CD4-positive, alpha-beta T cell treated with Interleukin-15 for 4 hours (primary cell): ENCODE measurements around the gene SLC35B2.
A peak's percentile ranks its signal among the peaks of the same experiment; 100 is the strongest.

Experiments used
- DNase-seq: peaks from one replicate; pipeline ENCODE4 v3.0.0-alpha.2; 2020; ENCODE audit warnings: low spot score

The SLC35B2 gene

DNA sequence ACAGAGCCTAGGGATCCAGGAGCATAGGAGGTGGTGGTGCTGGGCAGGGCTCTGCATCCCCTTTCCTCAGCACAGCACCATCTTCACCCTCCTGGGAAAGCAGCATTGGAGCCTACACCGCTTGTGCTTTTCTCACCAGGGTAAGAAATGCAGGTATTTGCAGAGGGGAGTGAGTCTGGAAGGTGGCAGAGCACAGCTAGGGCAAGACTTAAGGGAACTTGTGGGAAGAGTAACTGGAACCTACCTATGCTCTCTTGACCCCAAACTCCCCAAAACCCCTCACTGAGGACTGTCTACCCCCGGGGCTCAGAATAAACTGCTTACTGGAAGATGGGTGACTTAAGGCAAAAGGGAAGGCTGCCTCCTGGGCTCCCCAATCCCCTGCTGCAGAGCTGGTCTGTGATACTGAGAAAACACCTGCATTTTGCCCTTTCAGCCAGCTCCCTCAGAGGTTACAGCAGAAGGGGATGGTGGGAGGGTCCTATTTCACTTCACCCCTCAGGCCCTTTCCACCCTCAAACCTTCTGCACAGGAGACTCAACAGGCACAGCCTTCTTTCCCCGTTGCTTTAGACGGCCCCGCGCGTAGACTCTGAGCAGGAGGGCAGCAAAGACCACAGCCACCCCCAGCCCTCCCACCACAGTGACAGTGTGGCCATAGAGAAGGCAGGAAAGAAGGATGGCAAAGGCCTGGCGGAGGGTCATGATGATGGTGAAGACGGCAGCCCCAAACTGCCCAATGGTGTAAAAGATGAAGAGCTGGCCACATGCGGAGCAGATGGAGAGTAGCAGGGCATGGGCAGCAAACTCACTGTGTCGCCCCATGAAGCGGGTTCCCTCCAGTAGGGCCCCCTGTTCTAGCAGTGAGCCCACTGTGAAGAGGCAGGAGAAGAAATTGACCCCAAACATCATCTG is 2.9 kb downstream of the SLC35B2 start:
- DNase-seq: no peak

DNA sequence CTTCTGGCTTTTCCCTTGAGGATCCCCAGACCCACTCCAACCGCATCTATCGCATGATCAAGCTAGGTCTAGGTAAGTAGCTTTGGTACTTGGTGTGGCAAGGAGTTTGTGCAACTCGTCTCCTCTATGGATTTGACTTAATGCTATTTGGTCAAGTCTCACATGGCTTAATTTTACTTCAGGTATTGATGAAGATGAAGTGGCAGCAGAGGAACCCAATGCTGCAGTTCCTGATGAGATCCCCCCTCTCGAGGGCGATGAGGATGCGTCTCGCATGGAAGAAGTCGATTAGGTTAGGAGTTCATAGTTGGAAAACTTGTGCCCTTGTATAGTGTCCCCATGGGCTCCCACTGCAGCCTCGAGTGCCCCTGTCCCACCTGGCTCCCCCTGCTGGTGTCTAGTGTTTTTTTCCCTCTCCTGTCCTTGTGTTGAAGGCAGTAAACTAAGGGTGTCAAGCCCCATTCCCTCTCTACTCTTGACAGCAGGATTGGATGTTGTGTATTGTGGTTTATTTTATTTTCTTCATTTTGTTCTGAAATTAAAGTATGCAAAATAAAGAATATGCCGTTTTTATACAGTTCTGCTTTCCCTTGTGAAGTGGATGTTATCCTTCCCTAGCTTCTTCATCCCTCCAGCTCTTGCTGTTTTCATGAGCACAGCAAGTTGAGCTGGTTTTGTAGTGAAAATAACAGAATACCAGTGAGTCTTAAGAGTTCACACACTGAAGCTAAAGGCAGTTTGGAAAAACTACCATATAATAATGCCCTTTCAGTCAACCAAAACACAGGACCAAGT is 3.8 kb downstream of the SLC35B2 start:
- DNase-seq: peak; percentile 60

DNA sequence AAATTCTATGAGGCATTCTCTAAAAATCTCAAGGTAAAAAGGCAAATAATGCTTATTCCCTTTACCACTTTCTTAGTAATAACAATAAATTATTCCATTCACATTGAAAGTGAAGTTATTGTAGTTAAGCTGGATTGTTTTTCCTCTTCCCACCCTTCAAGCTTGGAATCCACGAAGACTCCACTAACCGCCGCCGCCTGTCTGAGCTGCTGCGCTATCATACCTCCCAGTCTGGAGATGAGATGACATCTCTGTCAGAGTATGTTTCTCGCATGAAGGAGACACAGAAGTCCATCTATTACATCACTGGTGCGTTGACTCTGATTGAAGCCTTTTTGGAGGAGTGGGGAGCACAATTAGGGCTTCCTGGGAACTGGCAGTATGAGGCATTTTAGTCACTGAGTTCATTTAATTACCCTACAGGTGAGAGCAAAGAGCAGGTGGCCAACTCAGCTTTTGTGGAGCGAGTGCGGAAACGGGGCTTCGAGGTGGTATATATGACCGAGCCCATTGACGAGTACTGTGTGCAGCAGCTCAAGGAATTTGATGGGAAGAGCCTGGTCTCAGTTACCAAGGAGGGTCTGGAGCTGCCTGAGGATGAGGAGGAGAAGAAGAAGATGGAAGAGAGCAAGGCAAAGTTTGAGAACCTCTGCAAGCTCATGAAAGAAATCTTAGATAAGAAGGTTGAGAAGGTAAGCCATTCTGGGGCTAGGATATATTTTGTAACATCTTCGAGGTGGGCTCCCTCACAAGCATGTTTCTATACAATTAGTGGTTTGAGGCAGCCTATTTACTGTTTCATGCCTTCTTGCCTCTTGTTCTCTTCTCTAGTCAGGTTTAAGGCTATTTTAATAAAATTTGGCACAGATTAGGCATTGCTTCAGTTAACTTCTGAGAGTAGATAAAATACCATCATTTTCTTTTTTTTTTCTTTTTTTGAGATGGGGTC is 5.5 kb downstream of the SLC35B2 start:
- DNase-seq: no peak

DNA sequence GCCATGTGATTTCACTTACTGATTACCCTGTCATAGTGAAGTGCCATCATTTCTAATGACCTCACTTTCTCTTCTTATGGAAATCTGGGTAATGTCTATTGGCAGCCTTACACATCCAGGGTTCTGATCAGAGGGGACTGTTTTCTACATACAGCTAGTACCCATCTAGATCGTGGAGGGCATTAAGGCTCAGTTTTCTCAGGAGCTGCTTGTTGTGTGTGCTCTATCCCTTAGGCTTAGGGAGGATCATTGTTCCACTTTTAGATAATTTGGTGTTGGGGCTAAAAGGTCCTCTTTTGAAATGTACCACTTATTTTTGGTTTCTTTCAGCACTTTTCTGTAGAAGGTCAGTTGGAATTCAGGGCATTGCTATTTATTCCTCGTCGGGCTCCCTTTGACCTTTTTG is 6.6 kb downstream of the SLC35B2 start:
- DNase-seq: no peak

DNA sequence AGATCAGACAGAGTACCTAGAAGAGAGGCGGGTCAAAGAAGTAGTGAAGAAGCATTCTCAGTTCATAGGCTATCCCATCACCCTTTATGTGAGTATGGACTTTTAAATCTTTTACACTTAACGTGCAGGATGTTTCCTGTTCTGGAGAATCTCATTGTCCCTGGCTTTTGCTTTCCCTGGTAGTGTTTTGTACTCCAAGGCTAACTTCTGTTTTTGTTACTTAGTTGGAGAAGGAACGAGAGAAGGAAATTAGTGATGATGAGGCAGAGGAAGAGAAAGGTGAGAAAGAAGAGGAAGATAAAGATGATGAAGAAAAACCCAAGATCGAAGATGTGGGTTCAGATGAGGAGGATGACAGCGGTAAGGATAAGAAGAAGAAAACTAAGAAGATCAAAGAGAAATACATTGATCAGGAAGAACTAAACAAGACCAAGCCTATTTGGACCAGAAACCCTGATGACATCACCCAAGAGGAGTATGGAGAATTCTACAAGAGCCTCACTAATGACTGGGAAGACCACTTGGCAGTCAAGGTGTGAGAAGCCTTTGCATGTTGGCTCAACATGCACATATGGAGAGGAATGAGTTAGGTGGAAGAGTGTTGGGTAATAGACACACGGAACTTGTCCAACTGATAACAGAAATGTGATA is 7.1 kb downstream of the SLC35B2 start:
- DNase-seq: no peak

DNA sequence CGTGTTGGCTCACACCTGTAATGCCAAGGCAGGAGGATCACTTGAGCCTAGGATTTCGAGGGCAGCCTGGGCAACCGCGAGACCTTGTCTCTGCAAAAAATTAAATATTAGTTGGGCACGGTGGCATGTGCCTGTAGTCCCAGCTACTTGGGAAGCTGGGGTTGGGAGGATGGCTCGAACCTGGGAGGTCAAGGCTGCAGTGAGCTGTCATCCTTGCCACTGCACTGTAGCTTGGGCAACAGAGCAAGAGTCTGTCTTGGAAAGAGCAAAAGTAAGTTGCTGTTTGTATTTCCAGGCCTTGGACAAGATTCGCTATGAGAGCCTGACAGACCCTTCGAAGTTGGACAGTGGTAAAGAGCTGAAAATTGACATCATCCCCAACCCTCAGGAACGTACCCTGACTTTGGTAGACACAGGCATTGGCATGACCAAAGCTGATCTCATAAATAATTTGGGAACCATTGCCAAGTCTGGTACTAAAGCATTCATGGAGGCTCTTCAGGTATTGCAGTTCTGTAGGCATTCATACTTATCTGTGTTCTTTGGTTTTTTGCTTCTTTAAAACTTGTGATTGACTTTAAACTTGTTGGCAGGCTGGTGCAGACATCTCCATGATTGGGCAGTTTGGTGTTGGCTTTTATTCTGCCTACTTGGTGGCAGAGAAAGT is 8.1 kb downstream of the SLC35B2 start:
- no peak for DNase-seq

DNA sequence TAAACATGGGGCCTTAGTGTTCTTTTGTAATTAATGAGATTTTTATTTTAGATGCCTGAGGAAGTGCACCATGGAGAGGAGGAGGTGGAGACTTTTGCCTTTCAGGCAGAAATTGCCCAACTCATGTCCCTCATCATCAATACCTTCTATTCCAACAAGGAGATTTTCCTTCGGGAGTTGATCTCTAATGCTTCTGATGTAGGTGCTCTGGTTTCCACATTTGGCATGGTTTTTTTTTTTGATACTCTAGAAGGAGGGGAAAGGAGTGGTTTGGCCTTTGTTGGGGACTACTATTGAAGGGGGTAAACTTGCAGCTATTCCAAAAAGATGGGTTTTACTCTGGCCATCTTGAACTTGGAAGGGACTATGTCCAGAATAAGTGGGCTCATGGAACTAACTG is 8.7 kb downstream of the SLC35B2 start:
- no peak for DNase-seq

DNA sequence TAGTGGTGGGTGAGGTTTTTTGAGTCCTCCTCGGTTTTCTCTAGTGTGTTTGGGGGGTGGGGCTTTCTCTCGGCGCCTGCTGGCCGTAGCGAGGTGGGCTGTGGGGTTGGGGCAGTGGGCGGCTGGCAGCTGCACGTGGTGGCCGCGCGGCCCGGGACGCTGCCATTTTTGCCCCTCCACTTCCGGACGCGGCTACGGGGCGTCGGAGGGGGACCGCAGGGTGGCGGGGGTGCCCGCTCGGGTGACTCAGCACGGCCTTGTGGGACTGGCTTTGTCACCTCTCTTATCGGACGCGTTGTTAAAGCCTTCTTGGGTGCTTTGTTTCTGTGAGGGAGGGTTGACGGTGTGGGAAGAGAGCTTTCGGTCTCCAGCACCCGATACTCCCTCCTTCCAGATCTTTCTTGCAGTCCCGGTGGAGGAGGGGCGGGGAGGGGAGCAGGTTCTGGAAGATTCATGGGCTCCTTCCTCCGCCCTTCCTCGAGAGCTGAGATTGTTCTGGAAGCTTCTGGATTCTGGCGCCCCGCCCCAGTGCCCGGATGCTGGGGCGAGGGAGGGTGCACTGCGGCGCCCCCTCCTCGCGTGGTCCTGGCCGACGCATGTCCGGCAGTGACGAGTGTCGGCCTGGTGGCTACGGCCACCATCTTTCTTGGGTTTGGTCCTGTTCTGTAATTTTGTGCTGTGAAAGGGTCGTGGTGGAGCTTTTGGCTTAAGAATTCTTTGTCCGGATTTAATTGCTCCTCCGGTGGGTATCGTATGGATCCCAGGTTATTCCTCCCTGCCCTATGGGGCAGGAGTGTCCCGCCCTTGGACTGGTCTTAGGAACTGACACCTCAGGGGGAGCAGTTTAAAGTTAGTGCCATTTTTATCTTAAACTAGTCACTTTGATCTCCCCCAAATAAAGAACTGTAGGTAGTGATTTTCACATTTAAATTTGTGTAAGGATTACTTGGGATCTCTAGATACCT is 9.7 kb downstream of the SLC35B2 start:
- DNase-seq: peak; percentile 92

DNA sequence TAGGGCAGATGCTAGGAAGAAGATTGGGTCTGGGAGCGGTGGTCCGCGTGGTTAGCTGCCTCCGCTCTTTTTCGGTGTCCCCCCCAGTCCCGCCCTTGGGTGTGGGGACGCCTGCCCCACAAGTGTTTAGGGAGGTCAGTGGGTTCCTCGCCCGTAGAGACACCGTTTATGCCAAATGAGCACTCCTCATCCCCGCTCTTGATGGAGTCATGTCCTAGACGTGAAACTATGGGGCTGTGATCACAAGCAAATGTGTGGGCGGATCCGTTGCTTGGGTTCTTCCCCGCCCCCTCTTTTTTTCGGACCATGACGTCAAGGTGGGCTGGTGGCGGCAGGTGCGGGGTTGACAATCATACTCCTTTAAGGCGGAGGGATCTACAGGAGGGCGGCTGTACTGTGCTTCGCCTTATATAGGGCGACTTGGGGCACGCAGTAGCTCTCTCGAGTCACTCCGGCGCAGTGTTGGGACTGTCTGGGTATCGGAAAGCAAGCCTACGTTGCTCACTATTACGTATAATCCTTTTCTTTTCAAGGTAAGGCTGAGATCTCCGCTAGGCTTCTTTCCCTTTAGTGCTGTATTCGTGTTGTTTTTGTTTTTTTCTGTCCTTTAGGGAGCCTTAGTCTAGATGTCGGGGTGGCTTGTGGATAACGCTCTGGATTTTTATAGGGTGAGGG is 10.5 kb downstream of the SLC35B2 start, which contains the start of gene HSP90AB1:
Gene HSP90AB1 (plus strand): TSS at position 439 of the 675 bp plus-strand sequence. CDS start 1,529 bp downstream, outside the sequence.
- DNase-seq: peak; percentile 98

DNA sequence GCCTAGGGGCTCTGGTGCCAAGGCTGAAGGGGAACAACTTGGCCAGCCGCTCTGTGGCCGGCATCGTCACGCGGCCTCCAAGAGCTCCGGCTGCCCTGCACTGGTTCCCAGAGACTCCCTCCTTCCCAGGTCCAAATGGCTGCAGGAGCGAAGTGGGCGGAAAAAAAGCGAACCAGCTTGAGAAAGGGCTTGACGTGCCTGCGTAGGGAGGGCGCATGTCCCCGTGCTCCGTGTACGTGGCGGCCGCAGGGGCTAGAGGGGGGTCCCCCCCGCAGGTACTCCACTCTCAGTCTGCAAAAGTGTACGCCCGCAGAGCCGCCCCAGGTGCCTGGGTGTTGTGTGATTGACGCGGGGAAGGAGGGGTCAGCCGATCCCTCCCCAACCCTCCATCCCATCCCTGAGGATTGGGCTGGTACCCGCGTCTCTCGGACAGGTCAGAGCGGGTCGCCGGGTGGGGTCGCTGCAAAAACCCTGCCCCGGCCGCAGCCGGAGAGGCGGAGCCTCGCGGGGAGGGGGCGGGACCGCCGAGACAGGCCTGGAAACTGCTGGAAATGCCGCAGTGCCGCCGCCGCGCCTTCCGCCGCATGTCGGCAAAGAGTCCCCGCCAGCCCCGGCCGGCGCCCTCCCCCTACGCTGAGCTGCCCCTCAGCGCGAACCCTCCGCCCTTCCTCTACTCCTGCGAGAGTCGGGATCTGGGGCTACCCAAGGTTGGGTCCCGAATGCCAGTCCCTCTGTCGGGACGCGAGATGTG is 11.2 kb downstream of the SLC35B2 start:
- DNase-seq: peak; percentile 80

DNA sequence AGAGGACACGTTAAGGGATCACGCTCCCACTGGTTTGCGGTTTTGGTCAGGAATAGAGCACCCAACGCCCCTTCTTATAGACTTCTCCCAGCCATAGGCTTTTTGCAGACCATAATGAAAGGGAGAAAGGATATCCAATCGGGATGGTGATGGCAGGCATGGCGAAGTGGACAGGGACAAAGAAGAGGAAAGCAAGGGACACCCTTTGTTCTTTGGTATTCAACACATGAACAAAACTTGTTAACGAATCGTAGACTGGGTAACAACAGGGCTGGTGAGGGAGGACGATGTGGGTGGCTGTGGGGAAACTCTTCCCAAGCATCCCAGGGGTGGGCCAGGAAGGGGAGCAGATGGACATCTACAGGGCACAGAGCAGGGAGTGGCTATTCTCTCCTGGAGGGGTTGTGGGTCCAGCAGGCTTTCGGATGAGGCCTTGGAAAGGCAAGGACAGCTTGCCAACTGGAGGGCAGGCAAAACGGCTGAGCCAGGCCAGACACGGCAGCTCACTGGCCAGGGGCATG is 11.9 kb downstream of the SLC35B2 start:
- DNase-seq: no peak

DNA sequence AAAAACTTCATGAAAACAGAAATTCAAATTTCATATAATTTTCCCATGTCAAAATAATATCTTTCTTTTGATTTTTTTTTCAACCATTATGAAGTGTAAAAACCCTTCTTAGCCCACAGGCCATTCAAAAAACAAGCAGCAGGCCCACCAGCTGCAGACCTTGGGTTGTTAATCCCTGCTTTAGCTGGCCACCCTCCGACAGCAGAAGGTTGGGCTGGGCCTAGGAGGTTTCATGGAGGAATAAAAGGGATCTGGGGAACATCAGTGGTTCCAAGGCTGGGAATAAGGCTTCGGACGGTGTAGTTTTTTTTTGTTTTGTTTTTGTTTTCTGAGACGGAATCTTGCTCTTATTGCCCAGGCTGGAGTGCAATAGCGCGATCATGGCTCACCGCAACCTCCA is 14.0 kb downstream of the SLC35B2 start:
- no peak for DNase-seq

DNA sequence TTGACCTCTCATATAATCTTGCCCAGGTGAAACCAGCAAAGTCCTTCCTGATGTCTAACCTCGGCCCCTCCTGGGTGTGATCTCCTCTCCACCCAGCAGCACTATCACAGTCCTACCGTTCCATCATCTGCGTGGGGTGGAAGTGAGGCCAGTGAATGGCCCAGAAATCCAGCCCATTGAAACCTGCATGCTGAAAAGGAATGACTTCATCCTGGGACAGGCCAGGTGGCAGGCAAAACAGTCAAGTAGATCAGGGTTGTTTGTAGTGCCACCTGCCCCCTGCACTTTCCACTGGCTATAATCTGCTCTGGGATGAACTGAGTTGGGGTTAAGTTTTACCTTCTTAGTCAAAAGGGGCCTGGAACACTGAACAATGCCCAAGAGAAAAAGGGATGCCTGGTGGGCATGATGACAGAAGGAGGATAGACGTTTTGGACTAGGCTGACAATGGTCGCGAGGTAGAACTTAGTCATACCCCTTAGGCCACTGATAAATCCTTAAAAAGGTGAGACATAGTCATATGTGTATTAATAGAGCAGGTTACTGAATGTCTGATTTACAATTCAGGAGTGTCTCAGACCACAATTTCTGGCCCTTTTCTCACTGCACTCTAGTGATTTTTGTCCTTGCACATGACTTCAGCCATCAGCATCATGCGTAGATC is 18.5 kb downstream of the SLC35B2 start:
- DNase-seq: no peak

DNA sequence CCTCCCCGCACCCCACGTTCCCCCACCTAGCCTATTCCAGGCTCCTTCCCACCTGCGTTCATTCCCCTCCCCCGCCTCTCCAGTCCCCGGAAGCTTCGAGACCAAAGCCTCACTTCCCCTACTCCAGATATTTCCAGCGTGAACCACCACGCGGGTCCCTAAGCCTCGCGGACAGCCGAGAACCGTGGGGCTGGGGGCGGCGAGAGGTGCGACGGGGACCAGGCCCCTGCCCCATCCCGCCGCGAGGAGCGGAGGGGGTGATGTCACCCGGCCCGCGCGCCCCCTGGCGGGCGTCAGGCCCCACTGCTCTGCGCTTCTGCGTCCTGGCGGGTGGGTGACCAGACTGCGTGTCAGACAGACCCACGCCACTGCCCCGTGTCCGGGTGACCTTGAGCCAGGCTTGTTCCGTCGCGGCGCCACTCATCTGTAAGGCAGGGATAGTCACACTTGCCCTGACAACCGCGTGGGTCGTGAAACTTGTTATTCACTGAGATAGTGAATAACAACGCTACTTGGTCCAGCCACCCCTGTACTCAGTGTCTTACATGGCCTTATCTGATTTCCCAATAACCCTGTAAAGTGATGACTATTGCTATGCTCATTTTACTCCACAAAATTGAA is 19.4 kb downstream of the SLC35B2 start:
- peak; percentile 77 for DNase-seq

DNA sequence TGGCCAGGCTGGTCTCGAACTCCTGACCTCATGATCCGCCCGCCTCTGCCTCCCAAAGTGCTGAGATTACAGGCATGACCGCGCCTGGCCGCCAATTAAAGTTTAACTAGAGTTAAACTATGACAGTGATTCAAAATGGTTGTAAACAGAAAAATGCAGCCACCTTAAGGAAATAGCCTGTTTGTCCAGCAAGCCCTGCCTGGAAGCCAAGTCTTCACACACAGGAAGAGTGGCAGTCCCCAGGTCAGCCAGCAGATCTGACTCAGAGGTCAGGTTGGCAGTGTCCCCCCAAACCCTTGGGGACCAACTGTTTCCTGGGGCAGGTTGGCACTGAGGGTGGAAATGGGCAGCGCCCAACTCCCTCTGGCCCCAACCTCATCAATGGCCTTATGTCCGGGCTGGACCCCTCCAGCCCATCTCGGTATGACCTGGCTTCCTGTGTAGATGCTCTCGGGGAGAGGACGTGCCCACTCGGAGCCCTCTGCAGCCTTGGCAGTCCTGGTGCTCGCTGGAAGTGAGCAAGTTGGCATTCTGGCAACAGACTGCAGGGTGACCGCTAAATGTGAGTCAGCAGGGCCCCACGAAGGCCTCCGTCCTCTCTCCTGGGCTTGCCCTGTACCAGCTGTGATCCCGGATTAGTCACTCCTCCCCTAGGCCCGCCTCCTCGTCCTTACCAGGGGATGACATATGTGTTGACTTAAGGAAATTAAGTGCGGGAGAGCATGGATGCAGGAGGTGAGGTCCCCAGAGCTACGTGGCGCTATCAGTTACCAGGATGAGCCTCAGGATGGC is 20.1 kb downstream of the SLC35B2 start:
- DNase-seq: peak; percentile 82

DNA sequence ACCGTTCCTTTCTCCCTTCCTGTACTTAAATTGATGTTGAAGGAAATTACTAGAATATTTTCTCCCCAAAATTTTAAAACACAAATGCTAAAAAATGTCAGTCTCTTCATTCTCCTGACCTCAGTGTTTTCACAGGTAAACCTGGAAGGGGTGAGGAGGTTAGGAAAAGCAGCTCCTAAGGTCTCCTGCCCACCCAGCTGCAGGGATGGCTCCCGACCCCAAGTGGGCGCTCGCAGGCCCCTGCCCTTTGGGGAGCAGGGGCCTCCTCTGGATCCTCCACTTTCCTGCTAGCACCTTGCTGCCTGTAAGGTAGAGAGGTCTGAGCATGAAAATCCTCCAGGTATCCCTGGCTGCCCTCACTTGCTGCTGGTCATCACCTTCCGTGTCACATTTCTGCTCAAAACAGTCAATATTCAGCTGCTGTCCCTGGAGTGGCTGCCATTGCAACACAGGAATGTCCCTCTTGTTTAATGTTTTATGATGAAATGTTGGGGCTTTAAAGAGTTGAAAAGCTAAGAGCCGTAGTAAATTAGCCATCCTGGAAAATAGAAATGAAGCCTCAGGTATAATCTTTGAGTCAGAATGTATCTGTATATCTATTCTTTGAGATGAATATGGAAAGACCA is 21.3 kb downstream of the SLC35B2 start:
- DNase-seq: no peak
